ENCODE results near the gene PICALM.

GRCh38 chr11:86097980-86098379, 29.1 kb upstream of the PICALM start:
- no peak for TF ChIP-seq CTCF (IDR thresholded peaks at IDR 0.05)
- no peak for TF ChIP-seq POLR2A (IDR thresholded peaks at IDR 0.05)
- no peak for TF ChIP-seq EP300 (IDR thresholded peaks at IDR 0.05)

Measured in tibial nerve (tissue), 4 donors.